ENCODE results near the gene C1orf35.

Gene C1orf35

GRCh38 chr1:228102791-228103620 is at the start of gene C1orf35:
Gene C1orf35 (minus strand): TSS chr1:228103325. CDS start chr1:228103227, 98 bp downstream.
- DNase-seq, result peak; percentile 95

GRCh38 chr1:228152918-228153258 is 49.8 kb upstream of the C1orf35 start:
- no peak for DNase-seq

DNA sequence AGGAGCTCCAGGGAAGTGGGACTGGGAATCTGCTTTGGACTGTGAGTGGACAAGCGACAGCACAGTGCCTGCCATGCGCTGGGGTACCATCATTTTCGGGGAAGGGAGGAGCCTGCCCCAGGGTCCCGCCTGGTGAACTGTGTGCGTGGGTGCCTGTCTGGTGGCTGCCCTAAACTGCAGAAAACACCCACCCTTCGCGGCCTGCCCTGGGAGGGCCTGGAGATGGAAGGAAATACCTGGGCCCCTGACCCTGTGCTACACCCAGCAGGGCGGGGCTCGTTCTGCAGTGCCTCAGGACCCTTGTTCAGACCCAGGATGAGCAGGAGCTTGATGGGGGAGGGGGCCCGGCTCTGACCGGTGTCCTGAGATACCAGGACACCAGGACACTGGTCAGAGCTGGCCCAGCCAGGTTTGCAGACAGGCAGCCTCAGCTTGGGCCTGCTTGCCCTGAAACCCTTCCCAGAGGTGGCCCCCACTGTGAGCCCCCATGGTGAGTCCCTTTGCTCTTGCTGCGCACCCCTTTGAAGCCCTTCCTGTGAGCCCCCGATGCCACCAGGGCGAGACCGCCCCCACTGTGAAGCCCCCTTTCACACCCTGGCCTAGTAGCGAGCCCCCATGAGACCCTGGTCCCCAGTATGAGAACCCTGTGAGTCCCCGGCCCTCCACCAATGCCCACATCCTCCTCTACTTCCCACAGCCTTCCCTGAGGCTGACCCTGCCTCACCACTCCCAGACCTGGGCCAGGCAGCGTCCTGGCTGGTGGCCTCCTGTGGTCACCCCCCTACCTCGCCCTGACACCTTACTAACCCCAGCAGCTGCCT is 49.2 kb upstream of the C1orf35 start:
- DNase-seq, result no peak

- no peak for DNase-seq
These were observed 48.2 kb upstream of the C1orf35 start for GRCh38 chr1:228151180-228151925.

- DNase-seq, result peak; percentile 25
These were observed 47.5 kb upstream of the C1orf35 start for GRCh38 chr1:228150461-228151179.

GRCh38 chr1:228150120-228150460 is 47.0 kb upstream of the C1orf35 start:
- DNase-seq, result peak; percentile 23

DNA sequence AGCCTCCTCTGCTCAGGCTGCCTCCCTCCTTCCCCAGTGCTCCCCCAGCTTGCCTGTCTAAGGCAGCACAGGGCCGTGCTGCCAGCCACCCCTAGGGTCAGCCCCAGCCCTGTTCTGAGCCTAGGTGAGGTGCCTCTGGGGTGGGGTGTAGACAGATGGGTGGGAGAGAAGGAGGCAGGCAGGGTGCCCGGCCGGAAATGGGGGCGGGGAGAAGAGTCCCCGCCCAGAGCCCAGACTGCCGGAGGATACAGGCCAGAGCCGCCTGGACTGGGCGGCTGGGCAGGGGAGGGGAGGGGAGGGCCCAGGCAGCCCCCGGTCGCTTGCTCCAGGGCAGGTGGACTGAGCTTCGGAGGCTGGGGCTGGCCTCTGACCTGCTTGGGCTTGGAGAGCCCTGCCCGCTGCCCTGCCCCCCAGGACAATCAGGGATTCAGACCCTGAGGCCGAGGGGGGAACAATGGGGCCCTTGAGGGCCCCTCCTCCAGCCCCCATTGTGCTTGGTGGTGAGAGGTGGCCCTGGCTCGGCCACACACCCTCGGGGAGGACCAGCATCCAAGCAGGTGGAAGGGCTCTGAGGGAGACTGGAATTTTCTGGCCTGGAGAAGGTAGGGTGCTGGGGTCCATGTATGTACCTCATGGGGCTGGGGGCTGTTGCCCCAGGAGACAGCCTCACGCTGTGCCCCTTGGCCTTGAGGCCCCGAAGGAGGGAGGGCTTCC is 46.4 kb upstream of the C1orf35 start, which contains the start of gene GJC2:
GJC2 (plus strand) TSS at position 525 of the 714 bp plus-strand sequence. CDS start 7,829 bp downstream, outside the sequence.
- DNase-seq, result peak; percentile 20

- no peak for DNase-seq
These were observed 45.8 kb upstream of the C1orf35 start for GRCh38 chr1:228148935-228149405.

DNA sequence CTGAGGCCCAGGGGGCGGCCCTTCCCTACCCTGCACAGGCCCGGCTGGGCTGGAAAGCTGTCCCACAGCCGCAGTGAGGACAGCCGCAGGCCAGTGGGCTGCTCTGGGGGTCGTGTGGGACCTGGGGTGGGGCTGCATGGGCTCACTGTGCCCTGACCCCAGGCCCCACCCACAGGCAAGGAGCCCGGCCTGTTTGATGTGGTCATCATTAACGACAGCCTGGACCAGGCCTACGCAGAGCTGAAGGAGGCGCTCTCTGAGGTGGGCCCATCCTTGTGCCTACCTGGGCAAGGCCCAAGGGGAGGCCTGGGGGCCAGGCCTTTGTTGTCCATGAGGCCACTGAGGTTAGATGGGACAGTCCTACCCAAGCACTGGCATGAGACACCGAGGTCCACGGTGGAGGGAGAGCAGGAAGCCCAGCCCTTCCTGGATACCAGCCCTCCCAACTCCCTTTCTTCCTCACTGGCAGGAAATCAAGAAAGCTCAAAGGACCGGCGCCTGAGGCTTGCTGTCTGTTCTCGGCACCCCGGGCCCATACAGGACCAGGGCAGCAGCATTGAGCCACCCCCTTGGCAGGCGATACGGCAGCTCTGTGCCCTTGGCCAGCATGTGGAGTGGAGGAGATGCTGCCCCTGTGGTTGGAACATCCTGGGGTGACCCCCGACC is 45.2 kb upstream of the C1orf35 start:
- no peak for DNase-seq

GRCh38 chr1:228147768-228148167 is 44.6 kb upstream of the C1orf35 start:
- DNase-seq, result no peak

- DNase-seq, result no peak
These were observed 44.1 kb upstream of the C1orf35 start for GRCh38 chr1:228147151-228147693.

GRCh38 chr1:228146417-228147150 is 43.5 kb upstream of the C1orf35 start:
- no peak for DNase-seq

GRCh38 chr1:228145463-228146416 is 42.6 kb upstream of the C1orf35 start:
- no peak for DNase-seq

DNA sequence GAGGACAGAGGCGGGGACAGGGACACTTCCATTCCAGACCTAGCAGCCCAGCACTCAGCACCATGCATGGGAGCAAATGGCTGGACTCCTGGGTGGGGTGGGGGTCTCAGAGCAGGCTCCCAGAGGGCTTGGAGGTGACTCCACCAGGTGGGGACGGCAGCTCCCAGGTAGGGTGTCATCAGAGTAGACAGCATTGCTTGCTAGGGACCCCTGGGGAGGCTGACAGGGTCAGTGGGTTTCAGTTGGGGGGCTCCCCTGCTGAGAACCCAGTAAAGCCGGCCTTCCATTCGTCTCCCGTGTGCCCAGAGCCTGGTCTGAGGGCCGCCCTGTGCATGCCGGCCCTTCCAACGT is 41.8 kb upstream of the C1orf35 start:
- no peak for DNase-seq

DNA sequence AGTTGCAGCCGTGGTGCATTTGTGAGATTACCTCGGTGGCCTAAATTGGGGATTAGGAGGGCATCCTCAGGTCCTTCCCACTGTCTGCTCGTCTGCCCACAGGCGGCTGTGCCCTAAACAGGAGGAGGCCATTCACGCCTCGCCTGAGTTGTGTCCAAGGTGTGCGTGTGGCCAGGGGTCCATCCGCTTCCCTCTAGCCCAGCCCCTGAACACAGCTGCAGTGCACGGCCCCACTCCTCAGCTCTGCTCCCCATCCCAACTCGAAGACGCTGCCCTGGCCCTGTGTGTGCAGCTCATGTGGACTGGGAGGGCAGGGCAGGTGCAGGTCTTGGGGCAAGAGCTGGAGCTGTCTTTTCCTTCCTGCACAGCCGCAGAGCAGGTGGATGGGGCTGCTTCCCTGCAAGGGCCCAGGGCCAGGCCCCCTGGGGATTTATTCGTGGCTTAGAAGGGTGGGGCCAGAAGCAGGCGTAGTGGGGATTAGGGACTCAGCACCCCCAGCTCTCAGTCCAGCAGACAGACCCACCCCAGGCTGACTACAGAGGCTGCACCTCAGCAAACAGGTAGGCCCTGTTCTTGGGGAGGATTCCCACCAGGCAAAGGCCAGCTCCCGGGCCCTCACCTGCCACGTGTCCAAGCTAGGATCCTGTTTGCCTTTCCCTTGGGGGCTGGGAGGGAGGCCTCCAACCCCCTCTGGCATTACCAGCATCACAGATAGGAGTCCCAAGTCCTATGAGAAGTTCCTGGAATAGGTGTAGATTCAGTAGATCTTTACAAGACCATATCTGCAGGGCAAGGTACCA is 41.3 kb upstream of the C1orf35 start:
- DNase-seq, result no peak

DNA sequence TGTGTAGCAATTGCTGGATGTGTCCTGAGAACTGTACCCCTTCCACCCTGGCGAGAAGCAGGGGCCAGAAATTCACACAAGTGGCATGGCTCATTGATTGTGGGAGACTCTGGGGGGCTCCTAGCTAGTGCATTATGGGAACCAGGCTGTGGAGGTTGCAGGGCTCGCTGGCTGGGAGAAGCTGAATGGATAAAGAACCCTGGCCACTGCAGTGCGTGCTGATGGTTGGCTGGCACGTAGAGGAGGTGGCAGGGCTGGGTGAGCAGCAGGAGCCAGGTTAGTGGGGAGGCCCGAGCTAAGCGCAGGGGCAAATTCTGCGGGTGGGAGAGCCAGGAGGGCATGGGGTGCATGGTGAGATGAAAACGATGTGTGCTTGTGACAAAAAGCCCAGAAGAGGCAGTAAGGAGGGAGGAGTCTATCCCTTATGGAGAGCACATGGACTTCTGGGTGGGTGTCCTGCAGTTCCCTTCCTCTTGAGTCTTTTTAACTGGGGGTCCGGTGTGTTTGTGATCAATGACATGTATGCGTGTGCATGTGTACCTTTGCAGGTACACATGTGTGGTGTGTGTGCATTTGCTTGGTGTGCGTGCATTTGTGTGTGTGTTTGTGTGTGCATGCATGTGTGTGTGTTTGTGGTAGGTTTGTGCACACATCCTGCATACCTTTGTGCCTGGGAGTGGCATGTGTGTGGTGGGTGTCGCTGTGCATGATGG is 40.5 kb upstream of the C1orf35 start:
- DNase-seq, result no peak

DNA sequence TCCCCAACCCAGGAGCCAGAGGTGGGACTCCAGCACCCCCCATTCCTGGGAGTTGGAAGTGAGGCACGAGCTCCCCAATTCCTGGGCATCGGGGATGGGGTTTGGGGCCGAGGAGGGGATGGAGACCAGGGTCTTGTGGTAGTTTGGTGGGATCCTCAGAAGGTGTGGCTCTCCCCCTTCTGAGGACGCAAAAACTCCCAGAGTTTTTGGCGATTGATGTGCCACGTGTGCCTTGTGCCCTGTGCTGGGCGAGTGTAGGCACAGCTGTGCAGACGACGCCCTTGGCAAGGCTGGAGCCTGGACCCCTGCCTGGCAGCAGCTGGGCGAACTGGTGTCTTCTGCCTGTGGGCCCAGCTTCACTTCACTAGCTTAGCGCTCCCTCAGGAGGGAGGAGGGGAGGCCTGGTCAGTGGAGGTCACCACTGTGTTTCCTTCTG is 39.6 kb upstream of the C1orf35 start:
- DNase-seq, result no peak

Measured in activated CD4-positive, CD25-positive, alpha-beta regulatory T cell treated with anti-CD3 and anti-CD28 coated beads, Interleukin-2, amount 50 U/mL, for 72 hours (primary cell).